Upper lobe of left lung (tissue), 6 donors: Measurements from ENCODE around the gene MACROD2. TPM values are rescaled to one million over a fixed set of nuclear protein-coding genes. Genes with fewer than 3 reads are reported as not detected.

Source experiments
- ATAC-seq, 2 donors: fragments of 200-7000 bp; cut with Tn5 transposase; one replicate each; pipeline ENCODE4 v1.9.1; 2022; ENCODE audit warnings: mild to moderate bottlenecking in 2 of 2, moderate library complexity in 2 of 2; ENCODE audit not compliant: low FRiP score in 2 of 2
- DNase-seq, 2 donors: peaks; one replicate each; pipeline ENCODE4 v3.0.0-alpha.2; 2019 to 2020
- H3K27ac ChIP-seq, 4 donors: fragments of 200-600 bp; sonication (generic); one replicate each; pipeline ENCODE4 v1.5.1; 2016 to 2019
- H3K27me3 ChIP-seq, 4 donors: fragments of 200-600 bp; sonication (generic); one replicate each; pipeline ENCODE4 v1.5.1; 2017 to 2019
- H3K36me3 ChIP-seq, 4 donors: fragments of 200-600 bp; sonication (generic); one replicate each; pipeline ENCODE4 v1.5.1; 2016 to 2019
- H3K4me1 ChIP-seq, 4 donors: fragments of 200-600 bp; sonication (generic); one replicate each; pipeline ENCODE4 v1.5.1; 2018 to 2019
- H3K4me3 ChIP-seq, 4 donors: fragments of 200-600 bp; sonication (generic); one replicate each; pipeline ENCODE4 v1.5.1; 2017 to 2019; ENCODE audit warnings: mild to moderate bottlenecking in 2 of 4, moderate library complexity in 1 of 4
- H3K9me3 ChIP-seq, 4 donors: fragments of 200-600 bp; sonication (generic); one replicate each; pipeline ENCODE4 v1.5.1; 2018 to 2019
- CTCF ChIP-seq, 6 experiments: fragments of 450-650 bp in 4 of 6; fragments of 200-600 bp in 2 of 6; sonication (generic) in 2 of 6; IDR thresholded peaks; one replicate each; pipeline ENCODE4 v1.5.1; 2016 to 2019; ENCODE audit warnings: antibody characterized with exemption in 6 of 6
- EP300 ChIP-seq, 4 donors: sonication (generic); formaldehyde crosslinking; IDR thresholded peaks; one replicate each; pipeline ENCODE4 v1.5.1; 2017; ENCODE audit warnings: antibody characterized with exemption in 4 of 4, control low read depth in 2 of 4
- POLR2A ChIP-seq, 4 donors: fragments of 450-650 bp; IDR thresholded peaks; one replicate each; pipeline ENCODE4 v1.5.1; 2016 to 2017; ENCODE audit warnings: antibody characterized with exemption in 4 of 4, mild to moderate bottlenecking in 2 of 4
- POLR2AphosphoS5 ChIP-seq, 2 donors: sonication (generic); formaldehyde crosslinking; IDR thresholded peaks; one replicate each; pipeline ENCODE4 v1.5.1; 2017; ENCODE audit warnings: antibody characterized with exemption in 2 of 2
- WGBS, 2 donors: methylation state at CpG; one replicate each; pipeline ENCODE4 v1.1.5; 2017 to 2018; 5-methylcytosine and 5-hydroxymethylcytosine counted together
- total RNA-seq, 6 donors: library from RNA; depleted of rRNA in 4 of 6; stranded (reverse); fragments of >200 nt in 4 of 6; gene quantifications; one replicate each; pipeline versions ENCODE4 v1.1.0 to v1.2.1, GENCODE V29; 2016 to 2021
- donor health status: DM: no; HTN: no; CAD: no; lungs with moderate emphysema.
- donor health status: DM: no; HTN: yes; CAD: no; lungs with severe emphysema.

MACROD2 gene
- total RNA-seq, 6 donors from 2014 or later = 20.7 to 84.3 (median 36.3) TPM

GRCh38 chr20:13996265-13996664 lies 949 bp downstream of the MACROD2 start:
- Histone ChIP-seq H3K27me3 (no peaks in the 10 kb centered on the region), H3K27ac (no peak overlapping the region), H3K4me1 (peaks cover 0 to 20% (median 6%) of the 10 kb centered on the region in 4 donors), H3K36me3 (no peaks in the 10 kb centered on the region), H3K9me3 (peaks cover 2 to 16% (median 5%) of the 10 kb centered on the region in 4 donors), H3K4me3 (peak overlapping the region; percentile 59 to 85 (median 69))
- WGBS, 2 donors = 14 to 16% methylated on average over 6 to 13 of the region's 13 CpGs
- no peak for DNase-seq
- peak in 1 of 2 donors; percentile 1 for ATAC-seq
- TF ChIP-seq CTCF (IDR thresholded peaks at IDR 0.05) (no peak), POLR2A (IDR thresholded peaks at IDR 0.05) (no peak), POLR2AphosphoS5 (IDR thresholded peaks at IDR 0.05) (no peak)

GRCh38 chr20:14000917-14001316 lies 5.6 kb downstream of the MACROD2 start:
- no peak overlapping the region for H3K4me3 ChIP-seq
- DNase-seq (no peak), ATAC-seq (no peak)
- no peaks in the 10 kb centered on the region for H3K27me3 ChIP-seq
- peaks cover 0 to 7% (median 5%) of the 10 kb centered on the region in 4 donors for H3K4me1 ChIP-seq
- no peaks in the 10 kb centered on the region for H3K36me3 ChIP-seq
- no peak for TF ChIP-seq POLR2AphosphoS5 (IDR thresholded peaks at IDR 0.05)
- no peak overlapping the region for H3K27ac ChIP-seq
- no peaks in the 10 kb centered on the region for H3K9me3 ChIP-seq
- 89% methylated on average over 1 of the region's 1 CpG for WGBS, 2 donors

GRCh38 chr20:14005996-14006395 lies 10.7 kb downstream of the MACROD2 start:
- H3K9me3 ChIP-seq = no peaks in the 10 kb centered on the region
- no peaks in the 10 kb centered on the region for H3K27me3 ChIP-seq
- WGBS, 2 donors = 92 to 96% methylated on average over 4 of the region's 4 CpGs
- H3K36me3 ChIP-seq = no peaks in the 10 kb centered on the region
- TF ChIP-seq POLR2AphosphoS5 (IDR thresholded peaks at IDR 0.05) = no peak
- TF ChIP-seq CTCF (IDR thresholded peaks at IDR 0.05) = no peak
- TF ChIP-seq POLR2A (IDR thresholded peaks at IDR 0.05) = no peak
- no peak for TF ChIP-seq EP300 (IDR thresholded peaks at IDR 0.05)
- no peak overlapping the region for H3K27ac ChIP-seq
- H3K4me3 ChIP-seq = no peak overlapping the region
- ATAC-seq (no peak), DNase-seq (no peak)
- no peaks in the 10 kb centered on the region for H3K4me1 ChIP-seq

- WGBS, 2 donors = 78 to 89% methylated on average over 2 of the region's 2 CpGs
- DNase-seq (no peak), ATAC-seq (no peak)
- H3K4me3 ChIP-seq = no peak overlapping the region
- no peak for TF ChIP-seq EP300 (IDR thresholded peaks at IDR 0.05)
- TF ChIP-seq POLR2A (IDR thresholded peaks at IDR 0.05) = no peak
- no peak for TF ChIP-seq CTCF (IDR thresholded peaks at IDR 0.05)
- TF ChIP-seq POLR2AphosphoS5 (IDR thresholded peaks at IDR 0.05) = no peak
- no peaks in the 10 kb centered on the region for H3K9me3 ChIP-seq
- H3K27ac ChIP-seq = no peak overlapping the region
- no peaks in the 10 kb centered on the region for H3K4me1 ChIP-seq
- no peaks in the 10 kb centered on the region for H3K36me3 ChIP-seq
- no peaks in the 10 kb centered on the region for H3K27me3 ChIP-seq
These were observed 13.9 kb downstream of the MACROD2 start for GRCh38 chr20:14009208-14009607.

- TF ChIP-seq POLR2AphosphoS5 (IDR thresholded peaks at IDR 0.05) (no peak), CTCF (IDR thresholded peaks at IDR 0.05) (no peak), POLR2A (IDR thresholded peaks at IDR 0.05) (no peak), EP300 (IDR thresholded peaks at IDR 0.05) (peak in 1 of 4 donors; percentile 57)
- 65 to 82% methylated on average over 3 of the region's 3 CpGs for WGBS, 2 donors
- no peak overlapping the region for H3K4me3 ChIP-seq
- ATAC-seq (peak; percentile 42 to 84), DNase-seq (no peak)
- no peaks in the 10 kb centered on the region for H3K36me3 ChIP-seq
- H3K4me1 ChIP-seq = no peaks in the 10 kb centered on the region
- peaks cover 0 to 8% (median 1%) of the 10 kb centered on the region in 4 donors for H3K9me3 ChIP-seq
- H3K27me3 ChIP-seq = no peaks in the 10 kb centered on the region
- H3K27ac ChIP-seq = no peak overlapping the region
These were observed 17.4 kb downstream of the MACROD2 start for GRCh38 chr20:14012671-14013070.
